Hepatocyte (in vitro differentiated cells): Measurements from ENCODE around the gene NEDD4. TPM values are rescaled to one million over a fixed set of nuclear protein-coding genes. Genes with fewer than 3 reads are reported as not detected.

Source experiments
- DNase-seq: peaks from one replicate; pipeline ENCODE4 v3.0.0-alpha.2; 2016; ENCODE audit warnings: low spot score
- H2AFZ ChIP-seq: fragments of 200-600 bp; sonication (generic); 2 replicates; pipeline ENCODE4 v1.6.0; 2016; ENCODE audit warnings: antibody characterized with exemption, mild to moderate bottlenecking
- H3K27ac ChIP-seq: fragments of 200-600 bp; sonication (generic); 2 replicates; pipeline ENCODE4 v1.5.1; 2016; ENCODE audit warnings: mild to moderate bottlenecking
- H3K27me3 ChIP-seq: fragments of 200-600 bp; sonication (generic); 2 replicates; pipeline ENCODE4 v1.6.1; 2016
- H3K36me3 ChIP-seq: fragments of 200-600 bp; sonication (generic); replicated peaks from 2 replicates; pipeline ENCODE4 v1.5.1; 2016; ENCODE audit warnings: low read depth; ENCODE audit not compliant: insufficient read depth
- H3K4me1 ChIP-seq: fragments of 200-600 bp; sonication (generic); 2 replicates; pipeline ENCODE4 v1.5.1; 2016; ENCODE audit warnings: mild to moderate bottlenecking, moderate library complexity; ENCODE audit not compliant: insufficient read depth
- H3K4me2 ChIP-seq: fragments of 200-600 bp; sonication (generic); 2 replicates; pipeline ENCODE4 v1.6.0; 2016
- H3K4me3 ChIP-seq: fragments of 200-600 bp; sonication (generic); 2 replicates; pipeline ENCODE4 v1.5.1; 2016; ENCODE audit warnings: mild to moderate bottlenecking
- H3K79me2 ChIP-seq: fragments of 200-600 bp; sonication (generic); 2 replicates; pipeline ENCODE4 v1.6.0; 2017; ENCODE audit warnings: mild to moderate bottlenecking
- H3K9me2 ChIP-seq: fragments of 200-600 bp; sonication (generic); replicated peaks from 2 replicates; pipeline ENCODE4 v1.6.0; 2017; ENCODE audit warnings: mild to moderate bottlenecking; ENCODE audit not compliant: insufficient read depth
- H3K9me3 ChIP-seq: fragments of 200-600 bp; sonication (generic); 2 replicates; pipeline ENCODE4 v1.5.1; 2016; ENCODE audit warnings: low read depth, mild to moderate bottlenecking
- H4K20me1 ChIP-seq: fragments of 200-600 bp; sonication (generic); 2 replicates; pipeline ENCODE4 v1.6.0; 2016; ENCODE audit warnings: mild to moderate bottlenecking; ENCODE audit not compliant: insufficient read depth, poor library complexity, severe bottlenecking
- EZH2 ChIP-seq: fragments of 200-600 bp; sonication (generic); IDR thresholded peaks from 2 replicates; pipeline ENCODE4 v1.6.1; 2016; ENCODE audit warnings: antibody characterized with exemption, mild to moderate bottlenecking, borderline replicate concordance
- EZH2phosphoT487 ChIP-seq: fragments of 200-600 bp; sonication (generic); IDR thresholded peaks from one replicate; pipeline ENCODE4 v1.6.1; 2018; ENCODE audit warnings: antibody characterized with exemption, mild to moderate bottlenecking, low read depth, moderate library complexity; ENCODE audit not compliant: unreplicated experiment, severe bottlenecking
- WGBS: methylation state at CpG from one replicate; pipeline ENCODE4 v1.1.6; 2016; ENCODE audit warnings: low lambda C conversion rate; ENCODE audit errors: missing lambda C conversion rate; 5-methylcytosine and 5-hydroxymethylcytosine counted together
- polyA plus RNA-seq: library from polyadenylated mRNA; unstranded; fragments of >200 nt; fragmentation: Nextera tagmentation; extraction: Ambion mirVana; gene quantifications from 2 replicates; pipeline ENCODE4 v1.2.1, GENCODE V29; 2016
- total RNA-seq: library from RNA; depleted of rRNA; stranded (reverse); fragments of >200 nt; gene quantifications from 2 replicates; pipeline ENCODE4 v1.2.3, GENCODE V29; 2014
- TF ChIP-seq, protein P1 (sequence below): fragments of 200-600 bp; sonication (generic); IDR thresholded peaks from 2 replicates; pipeline ENCODE4 v1.5.1; 2016; ENCODE audit warnings: antibody characterized with exemption, mild to moderate bottlenecking; ENCODE audit not compliant: poor library complexity

Gene NEDD4
- total and polyA plus RNA-seq, 2 experiments from 2014 or later: 26.5 to 77.0 TPM

DNA sequence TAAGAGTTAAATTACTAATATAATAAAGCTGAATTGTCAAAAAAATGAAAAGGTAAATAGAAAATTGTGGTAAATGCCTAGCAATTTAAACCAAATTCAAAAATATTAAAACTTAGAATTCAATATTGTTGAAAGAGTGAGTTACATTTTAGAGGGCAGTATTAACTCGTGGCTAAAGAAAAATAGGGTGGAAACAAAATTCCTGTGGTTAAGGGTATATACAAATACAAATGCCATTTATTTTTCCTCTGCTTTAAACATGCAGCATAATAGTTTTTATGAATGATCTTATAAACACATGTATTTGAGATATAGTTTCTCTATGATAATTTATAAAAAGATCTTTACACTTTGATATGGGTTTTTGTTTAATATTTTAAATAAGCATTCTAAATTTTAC, 79.0 kb downstream of the NEDD4 start:
- TF ChIP-seq EZH2 (no peak), EZH2phosphoT487 (no peak)
- TF ChIP-seq, protein P1, sequence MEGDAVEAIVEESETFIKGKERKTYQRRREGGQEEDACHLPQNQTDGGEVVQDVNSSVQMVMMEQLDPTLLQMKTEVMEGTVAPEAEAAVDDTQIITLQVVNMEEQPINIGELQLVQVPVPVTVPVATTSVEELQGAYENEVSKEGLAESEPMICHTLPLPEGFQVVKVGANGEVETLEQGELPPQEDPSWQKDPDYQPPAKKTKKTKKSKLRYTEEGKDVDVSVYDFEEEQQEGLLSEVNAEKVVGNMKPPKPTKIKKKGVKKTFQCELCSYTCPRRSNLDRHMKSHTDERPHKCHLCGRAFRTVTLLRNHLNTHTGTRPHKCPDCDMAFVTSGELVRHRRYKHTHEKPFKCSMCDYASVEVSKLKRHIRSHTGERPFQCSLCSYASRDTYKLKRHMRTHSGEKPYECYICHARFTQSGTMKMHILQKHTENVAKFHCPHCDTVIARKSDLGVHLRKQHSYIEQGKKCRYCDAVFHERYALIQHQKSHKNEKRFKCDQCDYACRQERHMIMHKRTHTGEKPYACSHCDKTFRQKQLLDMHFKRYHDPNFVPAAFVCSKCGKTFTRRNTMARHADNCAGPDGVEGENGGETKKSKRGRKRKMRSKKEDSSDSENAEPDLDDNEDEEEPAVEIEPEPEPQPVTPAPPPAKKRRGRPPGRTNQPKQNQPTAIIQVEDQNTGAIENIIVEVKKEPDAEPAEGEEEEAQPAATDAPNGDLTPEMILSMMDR: no peak
- Histone ChIP-seq H3K4me1 (no peaks in the 10 kb centered on the region), H4K20me1 (no peaks in the 10 kb centered on the region), H2AFZ (no peak overlapping the region), H3K27me3 (no peaks in the 10 kb centered on the region), H3K79me2 (peaks cover 4% of the 10 kb centered on the region), H3K9me3 (no peaks in the 10 kb centered on the region), H3K27ac (no peak overlapping the region), H3K4me3 (no peak overlapping the region), H3K36me3 (no peaks in the 10 kb centered on the region), H3K4me2 (peak overlapping the region; percentile 6), H3K9me2 (no peaks in the 10 kb centered on the region)
- DNase-seq: no peak
- 42% methylated on average over 1 of the region's 1 CpG for WGBS

DNA sequence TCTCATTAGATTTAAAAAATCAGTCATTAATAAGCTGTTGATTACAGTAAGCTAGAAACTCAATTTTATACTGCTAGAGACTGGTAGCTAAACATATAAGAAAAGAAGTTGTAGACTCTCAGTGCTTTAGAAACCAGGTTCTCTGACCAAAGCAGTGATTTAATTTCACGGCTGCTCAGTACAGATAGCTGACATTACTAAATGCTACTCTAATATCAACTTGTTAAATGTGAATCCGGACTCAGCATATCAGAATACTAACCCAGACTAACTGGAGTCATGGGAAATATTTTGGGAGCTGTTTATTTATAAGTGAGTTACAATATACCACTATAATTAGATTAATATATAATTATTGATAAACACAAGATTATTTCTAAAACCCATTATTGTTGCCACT, 80.4 kb downstream of the NEDD4 start:
- no peaks in the 10 kb centered on the region for H4K20me1 ChIP-seq
- no peak for DNase-seq
- no peak overlapping the region for H3K4me3 ChIP-seq
- 87% methylated on average over 2 of the region's 2 CpGs for WGBS
- peaks cover 4% of the 10 kb centered on the region for H3K79me2 ChIP-seq
- TF ChIP-seq EZH2: no peak
- H3K4me1 ChIP-seq: no peaks in the 10 kb centered on the region
- H3K27me3 ChIP-seq: no peaks in the 10 kb centered on the region
- no peaks in the 10 kb centered on the region for H3K9me3 ChIP-seq
- H3K9me2 ChIP-seq: no peaks in the 10 kb centered on the region
- H2AFZ ChIP-seq: no peak overlapping the region
- H3K36me3 ChIP-seq: no peaks in the 10 kb centered on the region
- H3K27ac ChIP-seq: no peak overlapping the region
- no peak overlapping the region for H3K4me2 ChIP-seq

- 93% methylated on average over 9 of the region's 9 CpGs for WGBS
- no peaks in the 10 kb centered on the region for H3K9me2 ChIP-seq
- H3K79me2 ChIP-seq: peaks cover 8% of the 10 kb centered on the region
- H3K36me3 ChIP-seq: no peaks in the 10 kb centered on the region
- no peaks in the 10 kb centered on the region for H3K27me3 ChIP-seq
- no peaks in the 10 kb centered on the region for H3K4me1 ChIP-seq
- H3K9me3 ChIP-seq: no peaks in the 10 kb centered on the region
- H4K20me1 ChIP-seq: no peaks in the 10 kb centered on the region
- H3K4me2 ChIP-seq: no peak overlapping the region
- H3K27ac ChIP-seq: no peak overlapping the region
- no peak overlapping the region for H2AFZ ChIP-seq
- DNase-seq: no peak
- no peak overlapping the region for H3K4me3 ChIP-seq
- no peak for TF ChIP-seq EZH2
- TF ChIP-seq EZH2phosphoT487: no peak
- TF ChIP-seq, protein P1: no peak
These were observed 84.2 kb downstream of the NEDD4 start for GRCh38 chr15:55909036-55909811.

DNA sequence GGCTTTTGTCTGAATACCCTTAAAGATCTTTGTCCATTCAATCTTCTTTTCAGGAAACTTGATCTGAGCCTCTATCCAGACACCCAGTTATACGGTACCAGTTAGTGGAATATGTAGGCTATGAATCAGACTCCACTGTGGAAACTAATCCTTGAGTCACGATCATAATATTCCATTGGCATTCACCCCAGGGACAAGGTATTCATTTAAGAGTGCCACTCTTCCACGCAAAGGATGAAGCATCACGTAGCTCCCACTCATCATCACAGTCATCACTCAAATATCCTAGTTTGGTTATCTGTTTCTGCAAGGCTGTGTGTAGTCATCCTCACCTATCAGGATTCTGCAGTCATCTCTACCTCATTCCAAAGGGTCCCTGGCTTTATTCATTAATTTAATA, 85.6 kb downstream of the NEDD4 start:
- Histone ChIP-seq H3K4me3 (no peak overlapping the region), H2AFZ (no peak overlapping the region), H3K9me2 (no peaks in the 10 kb centered on the region), H3K9me3 (no peaks in the 10 kb centered on the region), H3K4me2 (no peak overlapping the region), H3K79me2 (peaks cover 8% of the 10 kb centered on the region), H3K27ac (no peak overlapping the region), H4K20me1 (no peaks in the 10 kb centered on the region), H3K4me1 (no peaks in the 10 kb centered on the region), H3K36me3 (no peaks in the 10 kb centered on the region), H3K27me3 (no peaks in the 10 kb centered on the region)
- peak; percentile 20 for DNase-seq
- WGBS: 69% methylated on average over 4 of the region's 4 CpGs
- TF ChIP-seq EZH2 (no peak), EZH2phosphoT487 (no peak)
- TF ChIP-seq, protein P1: no peak
